IMR-90 (cell line): Measurements from ENCODE around the gene CHI3L1. TPM values are rescaled to one million over a fixed set of nuclear protein-coding genes. Genes with fewer than 3 reads are reported as not detected.

Source experiments
- ATAC-seq: fragments of 200-7000 bp; cut with Tn5 transposase; 2 replicates; pipeline ENCODE4 v1.9.1; 2020; ENCODE audit warnings: low read depth, mild to moderate bottlenecking, moderate library complexity
- BruUV-seq: library from RNA; stranded (reverse); fragments of 400-500 nt; replicated peaks from 2 replicates; lab custom pipeline; 2021; lab: Mats Ljungman, UMichigan
- CTCF ChIA-PET: fragments of 300-600 bp; formaldehyde crosslinking; extraction: SDS; loops from one replicate; lab custom pipeline; 2021; ENCODE audit warnings: antibody characterized with exemption; lab: Yijun Ruan, JAX
- POLR2A ChIA-PET: fragments of 300-600 bp; sonication (Branson Sonifier 250); formaldehyde crosslinking; loops from one replicate; lab custom pipeline; 2022; ENCODE audit warnings: antibody characterized with exemption; ENCODE audit not compliant: unreplicated experiment; lab: Charles Lee
- DNase-seq: peaks from one replicate; pipeline ENCODE4 v3.0.0; 2013
- H2AFZ ChIP-seq: replicated peaks from 2 replicates; pipeline ENCODE3; 2013; ENCODE audit warnings: low read length, mild to moderate bottlenecking; ENCODE audit not compliant: poor library complexity
- H2AK5ac ChIP-seq: 2 replicates; pipeline ENCODE4 v1.6.1; 2013; ENCODE audit warnings: low read depth, low read length, inconsistent platforms
- H2AK9ac ChIP-seq: replicated peaks from 2 replicates; pipeline ENCODE3; 2013; ENCODE audit warnings: mild to moderate bottlenecking, low read depth, low read length, moderate library complexity; ENCODE audit not compliant: poor library complexity
- H2BK120ac ChIP-seq: 2 replicates; pipeline ENCODE4 v1.6.1; 2013; ENCODE audit warnings: low read depth, low read length, inconsistent platforms
- H2BK15ac ChIP-seq: 3 replicates; pipeline ENCODE4 v1.6.1; 2013; ENCODE audit warnings: low read depth, low read length, inconsistent platforms
- H2BK20ac ChIP-seq: 2 replicates; pipeline ENCODE4 v1.6.1; 2013; ENCODE audit warnings: low read depth, mild to moderate bottlenecking, inconsistent platforms, low read length, moderate library complexity
- H2BK5ac ChIP-seq: 2 replicates; pipeline ENCODE4 v1.6.1; 2013; ENCODE audit warnings: mild to moderate bottlenecking, low read depth, low read length, inconsistent platforms; ENCODE audit not compliant: poor library complexity, severe bottlenecking
- H3K14ac ChIP-seq: replicated peaks from 2 replicates; pipeline ENCODE4 v1.6.1; 2013; ENCODE audit warnings: low read depth, low read length, inconsistent platforms
- H3K18ac ChIP-seq: 2 replicates; pipeline ENCODE4 v1.6.1; 2013; ENCODE audit warnings: low read depth, low read length, control low read depth
- H3K23ac ChIP-seq: 2 replicates; pipeline ENCODE4 v1.6.1; 2013; ENCODE audit warnings: low read depth, low read length, inconsistent platforms
- H3K27ac ChIP-seq: 2 replicates; pipeline ENCODE4 v1.5.1; 2013; ENCODE audit warnings: mild to moderate bottlenecking, control low read depth, low read length; ENCODE audit not compliant: insufficient read depth
- H3K27me3 ChIP-seq: 2 replicates; pipeline ENCODE4 v1.6.1; 2013; ENCODE audit warnings: low read length; ENCODE audit not compliant: control insufficient read depth, insufficient read depth
- H3K36me3 ChIP-seq: 2 replicates; pipeline ENCODE4 v1.6.1; 2013; ENCODE audit warnings: low read length, mixed read lengths; ENCODE audit not compliant: control insufficient read depth, insufficient read depth
- H3K4ac ChIP-seq: 2 replicates; pipeline ENCODE4 v1.6.1; 2013; ENCODE audit warnings: low read depth, low read length, inconsistent platforms
- H3K4me1 ChIP-seq: 2 replicates; pipeline ENCODE4 v1.6.1; 2013; ENCODE audit warnings: low read length, mixed read lengths; ENCODE audit not compliant: control insufficient read depth, insufficient read depth
- H3K4me2 ChIP-seq: 2 replicates; pipeline ENCODE4 v1.6.1; 2013; ENCODE audit warnings: low read depth, mild to moderate bottlenecking, control low read depth, low read length, moderate library complexity
- H3K4me3 ChIP-seq: 2 replicates; pipeline ENCODE4 v1.5.1; 2013; ENCODE audit warnings: low read depth, mild to moderate bottlenecking, control low read depth, low read length, moderate library complexity; ENCODE audit not compliant: insufficient read depth
- H3K56ac ChIP-seq: 2 replicates; pipeline ENCODE4 v1.6.1; 2013; ENCODE audit warnings: low read length, inconsistent platforms; ENCODE audit not compliant: insufficient read depth; ENCODE audit errors: extremely low read depth
- H3K79me1 ChIP-seq, 2 experiments: 2 replicates each; pipeline ENCODE4 v1.6.1; 2013; ENCODE audit warnings: low read length in 2 of 2, inconsistent platforms in 1 of 2, low read depth in 1 of 2
- H3K9ac ChIP-seq: 2 replicates; pipeline ENCODE4 v1.6.1; 2013; ENCODE audit warnings: low read depth, low read length, control low read depth
- H3K9me1 ChIP-seq: 2 replicates; pipeline ENCODE4 v1.6.1; 2013; ENCODE audit warnings: low read length, inconsistent platforms; ENCODE audit not compliant: insufficient read depth
- H3K9me3 ChIP-seq: 2 replicates; pipeline ENCODE4 v1.6.1; 2013; ENCODE audit warnings: low read length; ENCODE audit not compliant: control insufficient read depth, insufficient read depth
- H4K20me1 ChIP-seq: 2 replicates; pipeline ENCODE4 v1.6.1; 2013; ENCODE audit warnings: low read length, inconsistent platforms; ENCODE audit not compliant: insufficient read depth
- H4K5ac ChIP-seq: 2 replicates; pipeline ENCODE4 v1.6.1; 2013; ENCODE audit warnings: mild to moderate bottlenecking, low read depth, low read length, control low read depth
- H4K8ac ChIP-seq, 2 experiments: 2 replicates each; pipeline ENCODE4 v1.6.1; 2013; ENCODE audit warnings: low read depth in 2 of 2, low read length in 2 of 2, control low read depth in 1 of 2, inconsistent platforms in 1 of 2
- H4K91ac ChIP-seq: 2 replicates; pipeline ENCODE4 v1.6.1; 2013; ENCODE audit warnings: low read depth, low read length, inconsistent platforms; ENCODE audit not compliant: insufficient read depth
- CEBPB ChIP-seq: IDR thresholded peaks from 2 replicates; pipeline ENCODE4 v1.6.1; 2012; ENCODE audit warnings: low read depth, low read length, improper control_type of control experiment
- FOS ChIP-seq: fragments of 150-350 bp; IDR thresholded peaks from 2 replicates; pipeline ENCODE4 v1.6.1; 2016; ENCODE audit warnings: low read depth, low read length
- MAFK ChIP-seq: IDR thresholded peaks from 2 replicates; pipeline ENCODE4 v1.6.1; 2012; ENCODE audit warnings: low read depth, low read length, improper control_type of control experiment
- MXI1 ChIP-seq: IDR thresholded peaks from 2 replicates; pipeline ENCODE4 v1.6.1; 2012; ENCODE audit warnings: low read depth, mild to moderate bottlenecking, low read length, moderate library complexity, borderline replicate concordance
- NFE2L2 ChIP-seq: fragments of 150-350 bp; IDR thresholded peaks from 2 replicates; pipeline ENCODE4 v1.6.1; 2016; ENCODE audit warnings: low read depth, mild to moderate bottlenecking, low read length
- POLR2A ChIP-seq: IDR thresholded peaks from 2 replicates; pipeline ENCODE4 v1.6.1; 2012; ENCODE audit warnings: mild to moderate bottlenecking, low read depth, low read length
- RAD21 ChIP-seq: IDR thresholded peaks from 2 replicates; pipeline ENCODE4 v1.6.1; 2012; ENCODE audit warnings: low read length, improper control_type of control experiment
- RCOR1 ChIP-seq: IDR thresholded peaks from 2 replicates; pipeline ENCODE4 v1.6.1; 2012; ENCODE audit warnings: mild to moderate bottlenecking, low read length, improper control_type of control experiment; ENCODE audit not compliant: insufficient replicate concordance
- RFX5 ChIP-seq: IDR thresholded peaks from 2 replicates; pipeline ENCODE4 v1.8.0; 2012; ENCODE audit warnings: low read depth, mild to moderate bottlenecking, low read length, moderate library complexity
- SMC3 ChIP-seq: fragments of 150-350 bp; IDR thresholded peaks from 2 replicates; pipeline ENCODE4 v1.6.1; 2016; ENCODE audit warnings: low read depth, mild to moderate bottlenecking, antibody characterized with exemption, low read length, moderate library complexity
- WGBS, 2 experiments: methylation state at CpG; one replicate each; pipeline versions ENCODE4 v1.1.5 to v1.1.7; 2013; ENCODE audit warnings: missing lambda C conversion rate in 2 of 2; ENCODE audit not compliant: insufficient read length in 1 of 2; ENCODE audit errors: extremely low coverage in 2 of 2; 5-methylcytosine and 5-hydroxymethylcytosine counted together
- dilution Hi-C: fragments of 300-500 bp; cut with HindIII; formaldehyde crosslinking; loops from one replicate; pipeline ENCODE4 v1.14.3; 2018; ENCODE audit warnings: low sequenced_read_pairs; ENCODE audit not compliant: unreplicated experiment
- in situ Hi-C: fragments of 300-500 bp; cut with MboI; formaldehyde crosslinking; loops from 3 replicates; pipeline ENCODE4 v1.14.3; 2019; ENCODE audit warnings: low sequenced_read_pairs, inconsistent platforms, mixed read lengths
- intact Hi-C: fragments of 100-400 bp; cut with micrococcal nuclease; formaldehyde crosslinking; loops from 2 replicates; pipeline ENCODE4 v1.10.0; 2022
- polyA plus RNA-seq, 3 experiments: library from polyadenylated mRNA; depleted of rRNA; stranded (reverse); fragments of >200 nt; gene quantifications; 2 replicates each; pipeline ENCODE4 v1.2.3, GENCODE V29; 2012; ENCODE audit warnings: low replicate concordance in 1 of 3
- total RNA-seq: library from RNA; depleted of rRNA; stranded (reverse); fragments of >200 nt; gene quantifications from 2 replicates; pipeline ENCODE4 v1.2.3, GENCODE V29; 2012
- TF ChIP-seq, protein P1 (sequence below): conservative IDR thresholded peaks from 2 replicates; pipeline ENCODE4 v1.5.1; 2012; ENCODE audit warnings: mild to moderate bottlenecking, low read depth, low read length, improper control_type of control experiment
- TF ChIP-seq, protein P2 (sequence below): fragments of 150-350 bp; IDR thresholded peaks from 2 replicates; pipeline ENCODE4 v1.6.1; 2017; ENCODE audit warnings: mild to moderate bottlenecking, antibody characterized with exemption, low read length, low read depth
- TF ChIP-seq, protein P3 (sequence below): fragments of 150-350 bp; IDR thresholded peaks from 2 replicates; pipeline ENCODE4 v1.6.1; 2016; ENCODE audit warnings: low read depth, mild to moderate bottlenecking, low read length, moderate library complexity, borderline replicate concordance

Gene CHI3L1
- total and polyA plus RNA-seq, 2 of the 4 experiments (the other 2 are of a cell fraction), result 0.17 TPM; not detected in 1

DNA sequence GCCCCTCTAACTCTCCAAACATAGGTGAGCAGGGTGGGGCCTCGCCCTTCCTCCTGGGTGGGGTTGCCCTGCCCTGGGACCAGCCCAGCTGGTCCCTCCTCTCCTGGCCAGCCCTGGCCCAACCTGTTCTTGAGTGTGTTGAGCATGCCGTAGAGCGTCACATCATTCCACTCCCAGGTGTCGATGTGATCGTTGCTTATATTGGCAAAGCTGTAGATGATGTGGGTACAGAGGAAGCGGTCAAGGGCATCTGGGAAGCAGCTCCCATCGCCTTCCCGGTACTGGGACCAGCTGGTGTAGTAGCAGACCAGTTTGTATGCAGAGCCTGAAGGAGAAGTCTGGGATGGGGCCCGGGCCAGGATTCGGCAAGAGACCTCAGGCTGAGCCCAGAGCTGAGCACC is 1.4 kb downstream of the CHI3L1 start:
- Histone ChIP-seq H2AK5ac (no peak overlapping the region), H3K9me3 (no peaks in the 10 kb centered on the region), H3K27me3 (peaks cover 20% of the 10 kb centered on the region), H3K79me1 (no peaks in the 10 kb centered on the region), H3K18ac (no peak overlapping the region), H2AK9ac (no peak overlapping the region), H3K9ac (no peak overlapping the region), H3K23ac (no peak overlapping the region), H3K36me3 (no peaks in the 10 kb centered on the region), H2BK5ac (no peak overlapping the region), H4K5ac (no peak overlapping the region), H3K4ac (no peak overlapping the region), H2BK120ac (no peak overlapping the region), H3K9me1 (no peaks in the 10 kb centered on the region), H3K4me1 (peaks cover 3% of the 10 kb centered on the region; the same call in 1 of the 2 replicates), H3K27ac (no peak overlapping the region), H3K14ac (no peak overlapping the region), H3K4me2 (no peak overlapping the region), H2AFZ (no peak overlapping the region), H4K8ac (no peak overlapping the region), H4K20me1 (no peaks in the 10 kb centered on the region), H4K91ac (no peak overlapping the region), H3K4me3 (no peak overlapping the region), H2BK15ac (no peak overlapping the region), H2BK20ac (no peak overlapping the region), H3K56ac (no peak overlapping the region)
- no TSS peak for BruUV-seq
- ATAC-seq, result no peak
- dilution Hi-C loops (no loop called here), in situ Hi-C loops (no loop called here), intact Hi-C loops (no loop called here)
- POLR2A ChIA-PET, result no interaction called here
- CTCF ChIA-PET, result interaction anchor here (1.0 kb wide), 1 partner anchor 13 kb away, joined by 4 read pairs; no protein-coding TSS in a partner anchor
- TF ChIP-seq MAFK (no peak), FOS (no peak), RCOR1 (no peak), NFE2L2 (no peak), CEBPB (no peak), SMC3 (no peak), POLR2A (no peak), RAD21 (no peak), RFX5 (no peak), MXI1 (no peak)
- TF ChIP-seq, protein P1, sequence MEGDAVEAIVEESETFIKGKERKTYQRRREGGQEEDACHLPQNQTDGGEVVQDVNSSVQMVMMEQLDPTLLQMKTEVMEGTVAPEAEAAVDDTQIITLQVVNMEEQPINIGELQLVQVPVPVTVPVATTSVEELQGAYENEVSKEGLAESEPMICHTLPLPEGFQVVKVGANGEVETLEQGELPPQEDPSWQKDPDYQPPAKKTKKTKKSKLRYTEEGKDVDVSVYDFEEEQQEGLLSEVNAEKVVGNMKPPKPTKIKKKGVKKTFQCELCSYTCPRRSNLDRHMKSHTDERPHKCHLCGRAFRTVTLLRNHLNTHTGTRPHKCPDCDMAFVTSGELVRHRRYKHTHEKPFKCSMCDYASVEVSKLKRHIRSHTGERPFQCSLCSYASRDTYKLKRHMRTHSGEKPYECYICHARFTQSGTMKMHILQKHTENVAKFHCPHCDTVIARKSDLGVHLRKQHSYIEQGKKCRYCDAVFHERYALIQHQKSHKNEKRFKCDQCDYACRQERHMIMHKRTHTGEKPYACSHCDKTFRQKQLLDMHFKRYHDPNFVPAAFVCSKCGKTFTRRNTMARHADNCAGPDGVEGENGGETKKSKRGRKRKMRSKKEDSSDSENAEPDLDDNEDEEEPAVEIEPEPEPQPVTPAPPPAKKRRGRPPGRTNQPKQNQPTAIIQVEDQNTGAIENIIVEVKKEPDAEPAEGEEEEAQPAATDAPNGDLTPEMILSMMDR, result no peak
- TF ChIP-seq, protein P2, sequence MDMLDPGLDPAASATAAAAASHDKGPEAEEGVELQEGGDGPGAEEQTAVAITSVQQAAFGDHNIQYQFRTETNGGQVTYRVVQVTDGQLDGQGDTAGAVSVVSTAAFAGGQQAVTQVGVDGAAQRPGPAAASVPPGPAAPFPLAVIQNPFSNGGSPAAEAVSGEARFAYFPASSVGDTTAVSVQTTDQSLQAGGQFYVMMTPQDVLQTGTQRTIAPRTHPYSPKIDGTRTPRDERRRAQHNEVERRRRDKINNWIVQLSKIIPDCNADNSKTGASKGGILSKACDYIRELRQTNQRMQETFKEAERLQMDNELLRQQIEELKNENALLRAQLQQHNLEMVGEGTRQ, result no peak
- TF ChIP-seq, protein P3, sequence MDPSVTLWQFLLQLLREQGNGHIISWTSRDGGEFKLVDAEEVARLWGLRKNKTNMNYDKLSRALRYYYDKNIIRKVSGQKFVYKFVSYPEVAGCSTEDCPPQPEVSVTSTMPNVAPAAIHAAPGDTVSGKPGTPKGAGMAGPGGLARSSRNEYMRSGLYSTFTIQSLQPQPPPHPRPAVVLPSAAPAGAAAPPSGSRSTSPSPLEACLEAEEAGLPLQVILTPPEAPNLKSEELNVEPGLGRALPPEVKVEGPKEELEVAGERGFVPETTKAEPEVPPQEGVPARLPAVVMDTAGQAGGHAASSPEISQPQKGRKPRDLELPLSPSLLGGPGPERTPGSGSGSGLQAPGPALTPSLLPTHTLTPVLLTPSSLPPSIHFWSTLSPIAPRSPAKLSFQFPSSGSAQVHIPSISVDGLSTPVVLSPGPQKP, result no peak
- WGBS, 2 experiments, result 83% methylated on average over 4 of the region's 10 CpGs; no CpG with 5 or more reads in 1 of the 2 experiments
- no peak for DNase-seq
